Stimulated activated CD8-positive, alpha-beta memory T cell treated with anti-CD3 and anti-CD28 coated beads, Interleukin-4, amount 100 ng/mL, for 48 hours (primary cell): Measurements from ENCODE around the gene SFTPB.
A peak's percentile ranks its signal among the peaks of the same experiment; 100 is the strongest.

ENCODE experiments used
- DNase-seq: peaks from one replicate; pipeline ENCODE4 v3.0.0-alpha.2; 2020

Gene SFTPB

DNA sequence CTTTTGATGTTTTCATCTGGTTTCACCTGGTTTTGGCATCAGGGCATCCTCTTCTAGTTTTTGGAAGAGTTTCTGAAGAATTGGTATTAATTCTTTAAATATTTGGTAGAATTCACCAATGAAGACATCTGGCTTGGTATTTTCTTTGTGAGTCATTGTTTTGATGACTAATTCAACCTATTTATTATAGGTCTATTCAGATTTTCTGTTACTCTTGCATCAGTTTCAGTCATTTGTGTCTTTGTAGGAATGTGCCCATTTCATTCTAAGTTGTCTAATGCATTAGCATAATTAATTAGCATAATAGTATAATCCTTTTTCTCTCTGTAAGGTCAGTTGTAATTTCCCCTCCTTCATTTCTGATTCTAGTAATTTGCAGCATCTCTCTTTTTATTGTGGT lies 34.2 kb upstream of the SFTPB start:
- DNase-seq: no peak

DNA sequence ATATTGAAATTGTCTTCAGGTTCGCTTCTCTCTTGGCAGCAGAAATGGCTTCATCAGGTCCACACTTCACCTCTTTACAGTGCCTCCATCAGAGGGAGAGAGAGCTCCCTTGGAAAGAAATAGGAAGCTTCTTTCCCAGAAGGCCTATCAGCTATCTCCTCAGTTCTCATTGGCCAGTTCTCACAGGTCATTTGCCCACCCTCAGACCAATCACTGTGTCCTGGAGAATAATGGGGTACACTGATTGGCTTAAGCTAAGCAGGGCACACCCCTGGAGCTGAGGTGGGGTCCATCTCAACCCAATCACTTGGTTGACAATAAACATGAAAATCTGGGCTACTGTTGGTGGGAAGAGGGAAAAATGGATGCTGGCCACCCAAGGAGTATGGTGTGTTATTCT lies 31.3 kb upstream of the SFTPB start:
- DNase-seq: no peak

DNA sequence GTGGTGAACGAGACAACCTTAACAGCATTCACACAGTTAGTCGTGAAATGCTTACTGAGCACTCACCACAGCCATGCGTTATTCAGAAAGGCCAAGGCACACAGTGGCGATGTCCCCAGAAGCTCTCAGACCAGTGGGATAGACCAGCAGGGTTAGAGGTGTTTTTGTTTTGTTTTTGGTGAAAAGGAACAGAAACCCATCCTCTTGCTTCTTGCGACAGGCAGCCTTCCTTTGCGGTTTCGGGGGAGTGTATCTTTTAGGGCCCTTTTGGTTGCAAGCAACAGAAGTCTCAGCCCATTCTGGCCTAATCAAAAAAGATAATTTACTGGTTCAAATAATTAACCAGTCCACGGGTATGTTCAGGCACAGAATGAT lies 30.9 kb upstream of the SFTPB start:
- no peak for DNase-seq

DNA sequence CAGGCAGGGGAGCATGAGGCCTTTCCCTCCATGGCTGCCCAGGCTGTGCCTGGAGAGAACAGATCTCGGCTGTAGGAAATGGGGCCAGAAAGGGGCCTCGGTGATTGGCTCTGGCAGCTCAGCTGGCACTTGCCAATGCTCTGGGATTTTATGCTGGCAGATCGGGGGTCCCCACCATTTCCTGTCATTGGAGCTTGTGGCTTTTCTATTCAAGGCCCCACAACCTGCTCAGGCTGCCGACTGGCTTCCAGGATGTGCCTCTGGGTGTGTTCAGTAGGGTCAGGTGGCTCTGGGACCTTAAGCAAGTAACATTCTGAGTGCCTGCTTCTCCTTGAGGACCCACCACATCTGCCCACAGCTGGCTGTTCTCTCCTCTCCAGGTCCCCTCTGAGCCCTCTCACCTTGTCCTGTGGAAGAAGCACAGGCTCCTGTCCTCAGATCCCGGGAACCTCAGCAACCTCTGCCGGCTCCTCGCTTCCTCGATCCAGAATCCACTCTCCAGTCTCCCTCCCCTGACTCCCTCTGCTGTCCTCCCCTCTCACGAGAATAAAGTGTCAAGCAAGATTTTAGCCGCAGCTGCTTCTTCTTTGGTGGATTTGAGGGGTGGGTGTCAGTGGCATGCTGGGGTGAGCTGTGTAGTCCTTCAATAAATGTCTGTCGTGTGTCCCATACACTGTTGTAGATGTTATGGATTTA lies 30.3 kb upstream of the SFTPB start:
- peak; percentile 23 for DNase-seq

DNA sequence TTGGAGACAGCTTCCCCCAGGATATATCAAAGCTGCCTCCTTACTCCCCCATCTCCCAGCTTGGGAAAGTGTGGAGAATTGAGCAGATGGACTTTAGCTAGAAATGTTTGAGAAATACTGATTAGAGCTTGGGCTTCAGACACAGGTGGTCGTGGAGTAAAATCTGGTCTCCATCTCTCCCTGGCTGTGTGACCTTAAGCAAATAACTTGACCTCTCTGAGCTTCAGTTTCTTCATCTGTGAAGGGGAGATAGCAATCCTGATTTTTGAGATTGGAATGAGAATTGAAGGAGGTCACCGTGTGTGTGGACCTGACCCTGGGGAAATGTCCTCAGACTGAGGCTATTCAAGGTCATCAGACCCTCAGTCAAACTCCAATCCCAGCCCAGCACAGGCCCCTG lies 29.7 kb upstream of the SFTPB start:
- no peak for DNase-seq

DNA sequence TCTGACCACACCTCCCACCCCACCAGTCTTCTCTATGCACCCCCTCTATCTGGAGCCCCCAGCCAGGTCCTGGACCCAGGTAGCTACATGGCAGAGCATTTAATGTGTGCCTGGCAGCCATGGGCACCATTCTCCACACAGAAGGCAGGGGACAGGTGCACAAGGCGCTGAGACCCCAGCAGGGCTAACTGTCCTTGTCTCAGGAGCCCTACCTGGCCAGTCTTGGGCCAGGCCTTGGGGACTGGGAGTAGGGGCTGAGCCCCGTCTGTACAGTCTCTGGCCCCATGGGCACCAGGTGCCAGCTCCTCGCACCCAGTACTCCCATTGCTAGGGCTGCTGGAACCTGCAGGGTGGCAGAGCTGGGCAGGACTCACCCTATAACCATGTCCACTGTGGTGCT lies 29.1 kb upstream of the SFTPB start:
- DNase-seq: peak; percentile 10

DNA sequence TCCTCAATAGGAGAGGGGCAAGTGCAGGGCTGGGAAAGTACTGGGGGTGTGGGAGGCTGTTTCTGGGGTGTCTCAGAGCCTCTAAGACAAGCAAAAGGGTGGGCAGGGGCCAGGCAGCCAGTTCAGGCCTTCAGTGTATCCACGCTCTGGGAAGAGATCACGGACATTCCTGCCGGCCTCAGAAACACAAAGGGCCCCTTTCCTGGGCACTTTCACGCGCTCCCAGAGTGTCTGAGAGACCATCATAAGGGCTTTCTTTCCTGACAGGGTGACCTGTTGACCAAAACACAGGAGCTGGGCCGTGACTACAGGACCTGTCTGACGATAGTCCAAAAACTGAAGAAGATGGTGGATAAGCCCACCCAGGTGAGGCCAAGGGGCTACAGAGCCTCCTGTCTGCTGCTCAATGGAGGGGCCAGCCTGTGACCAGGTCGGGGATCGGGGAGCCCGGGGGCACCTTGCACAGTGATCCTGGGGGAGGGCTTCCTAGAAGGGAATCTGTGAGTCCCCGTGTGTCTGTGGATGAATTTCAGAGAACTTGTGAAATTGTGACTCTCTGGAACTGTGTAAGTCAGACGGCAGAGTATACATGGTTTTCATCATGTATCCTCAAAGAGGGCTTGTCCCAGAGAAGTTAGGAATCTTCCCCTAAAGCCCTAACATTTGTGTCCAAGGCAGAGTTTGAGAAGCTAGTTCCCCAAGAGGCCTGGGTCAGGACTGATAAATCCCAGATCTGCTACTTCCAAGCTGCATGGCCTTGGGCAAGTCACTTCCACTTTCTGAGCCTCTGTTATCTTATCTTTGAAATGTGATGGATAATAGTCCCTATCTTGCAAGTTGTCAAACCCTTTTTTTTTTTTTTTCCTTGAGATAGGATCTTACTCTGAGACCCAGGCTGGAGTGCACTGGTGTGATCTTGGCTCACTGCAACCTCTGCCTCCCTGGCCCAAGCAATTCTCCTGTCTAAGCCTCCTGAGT lies 28.0 kb upstream of the SFTPB start:
- DNase-seq: peak; percentile 14

DNA sequence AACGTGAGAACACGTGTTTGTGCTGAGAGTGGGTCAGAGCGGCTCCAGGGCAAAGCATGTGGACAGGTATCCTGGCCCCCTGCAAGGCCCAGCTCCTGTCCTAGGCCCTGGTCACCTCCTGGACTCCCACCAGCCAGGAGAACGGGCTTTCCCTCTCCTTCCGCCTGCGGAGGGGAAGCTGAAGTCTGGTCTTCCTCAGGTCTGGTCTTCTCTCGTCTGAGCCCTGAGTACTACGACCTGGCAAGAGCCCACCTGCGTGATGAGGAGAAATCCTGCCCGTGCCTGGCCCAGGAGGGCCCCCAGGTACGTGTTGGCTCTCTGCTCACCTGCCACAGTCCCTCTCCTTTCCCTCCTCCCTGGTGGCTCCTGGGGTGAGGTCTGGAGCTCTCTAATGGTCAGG lies 27.1 kb upstream of the SFTPB start:
- peak; percentile 13 for DNase-seq

DNA sequence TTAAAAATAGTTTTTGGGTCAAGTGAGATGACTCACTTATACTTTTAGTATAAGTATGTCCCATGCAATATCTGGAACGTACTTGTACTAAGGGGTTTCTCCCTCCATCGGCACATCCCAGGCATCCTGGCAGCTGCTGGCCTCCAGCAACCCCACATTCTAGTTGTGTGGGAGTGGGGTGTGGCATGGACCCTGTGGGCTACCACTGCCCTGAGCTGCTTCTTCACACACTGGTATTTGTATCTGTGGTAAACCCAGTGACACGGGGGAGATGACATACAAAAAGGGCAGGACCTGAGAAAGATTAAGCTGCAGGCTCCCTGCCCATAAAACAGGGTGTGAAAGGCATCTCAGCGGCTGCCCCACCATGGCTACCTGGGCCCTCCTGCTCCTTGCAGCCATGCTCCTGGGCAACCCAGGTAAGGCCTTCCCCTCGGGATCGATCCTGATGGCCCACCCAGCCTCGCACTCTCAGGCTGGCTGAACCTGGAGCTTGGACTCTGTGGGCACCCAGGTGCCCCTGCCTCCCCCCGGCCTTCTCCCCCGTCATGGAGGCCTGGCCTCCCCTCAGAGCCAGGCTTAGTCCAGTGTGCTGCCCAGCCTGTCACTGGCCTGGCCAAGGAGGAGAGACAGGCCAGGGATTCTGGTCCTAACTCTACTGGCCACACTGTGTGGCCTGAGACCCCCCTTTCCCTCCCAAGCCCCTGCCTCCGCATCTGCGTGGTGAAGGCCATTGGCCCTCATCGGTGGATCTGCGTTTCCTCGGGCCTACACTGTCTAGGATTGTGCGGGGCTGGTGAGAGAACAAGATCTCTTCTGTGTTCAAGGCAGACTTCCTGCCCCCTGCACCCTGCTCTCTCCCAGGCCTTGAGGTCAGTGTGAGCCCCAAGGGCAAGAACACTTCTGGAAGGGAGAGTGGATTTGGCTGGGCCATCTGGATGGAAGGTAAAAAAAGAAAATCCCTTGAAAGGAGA lies 26.3 kb upstream of the SFTPB start, which contains the start of gene GNLY:
Gene GNLY, plus strand, starts transcription at position 307 of the 974 bp plus-strand sequence. Its CDS starts 61 bp downstream, at position 368.
- DNase-seq: peak; percentile 20

DNA sequence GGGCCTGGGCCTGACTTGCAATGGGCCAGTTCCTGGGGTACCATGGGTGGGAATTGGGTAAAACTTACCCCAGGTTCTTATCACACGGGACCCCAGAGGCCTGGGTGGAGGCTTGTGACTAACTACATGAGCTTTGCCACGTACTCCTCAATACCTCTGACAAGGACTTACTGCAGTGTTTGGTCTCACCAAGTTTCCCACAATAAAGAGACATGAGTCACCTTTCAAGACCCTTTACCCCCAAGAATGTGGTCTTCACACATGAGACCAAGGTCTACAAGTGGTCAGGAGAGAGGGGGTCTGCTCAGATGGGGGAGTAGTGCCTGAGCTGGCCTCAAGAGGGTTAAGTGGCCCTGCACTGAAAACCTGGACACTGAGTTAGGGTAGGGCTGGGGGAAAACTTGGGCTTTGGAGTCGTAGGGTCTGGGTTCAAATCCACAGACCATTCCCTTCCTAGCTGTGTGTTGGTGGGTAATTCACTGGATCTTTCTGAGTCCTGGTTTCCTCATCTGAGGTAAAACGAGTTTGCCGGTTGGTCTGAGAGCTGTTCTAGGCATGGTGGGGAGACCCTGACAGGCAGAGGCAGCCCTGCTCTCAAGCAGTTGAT lies 24.1 kb upstream of the SFTPB start:
- no peak for DNase-seq

DNA sequence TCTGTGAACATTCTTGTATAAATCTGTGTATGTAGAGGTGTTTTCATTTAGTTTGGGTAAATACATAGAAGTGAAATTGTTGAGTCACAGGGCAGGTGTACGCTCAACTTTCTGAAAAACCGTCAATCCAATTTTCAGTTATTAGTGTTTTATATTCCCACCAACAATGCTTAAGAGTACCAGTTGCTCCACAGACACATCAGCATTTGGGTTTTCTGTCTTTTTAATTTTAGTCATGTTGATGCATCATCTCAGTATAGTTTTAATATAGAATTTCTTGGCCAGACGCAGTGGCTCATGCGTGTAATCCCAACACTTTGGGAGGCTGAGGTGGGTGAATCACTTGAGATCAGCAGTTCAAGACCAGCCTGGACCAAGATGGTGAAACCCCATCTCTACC lies 22.9 kb upstream of the SFTPB start:
- DNase-seq: no peak

DNA sequence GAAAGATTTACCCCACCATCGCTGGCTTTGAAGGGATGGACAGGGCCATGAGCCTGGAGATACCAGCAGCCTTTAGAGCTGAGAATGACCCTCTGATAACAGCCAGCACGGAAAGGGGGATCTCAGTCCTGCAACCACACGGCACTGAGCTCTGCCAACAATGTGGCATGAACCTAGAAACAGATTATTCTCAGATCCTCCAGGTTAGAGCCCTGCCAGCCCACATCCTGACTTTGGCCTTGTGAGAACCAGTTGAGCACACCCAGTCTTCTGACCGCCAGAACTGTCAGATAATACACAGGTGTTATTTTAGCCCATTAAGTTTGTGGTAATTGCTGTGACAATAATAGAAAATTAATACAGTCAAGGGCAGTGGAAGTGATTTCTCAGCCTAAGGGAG lies 16.8 kb upstream of the SFTPB start:
- DNase-seq: peak; percentile 20

DNA sequence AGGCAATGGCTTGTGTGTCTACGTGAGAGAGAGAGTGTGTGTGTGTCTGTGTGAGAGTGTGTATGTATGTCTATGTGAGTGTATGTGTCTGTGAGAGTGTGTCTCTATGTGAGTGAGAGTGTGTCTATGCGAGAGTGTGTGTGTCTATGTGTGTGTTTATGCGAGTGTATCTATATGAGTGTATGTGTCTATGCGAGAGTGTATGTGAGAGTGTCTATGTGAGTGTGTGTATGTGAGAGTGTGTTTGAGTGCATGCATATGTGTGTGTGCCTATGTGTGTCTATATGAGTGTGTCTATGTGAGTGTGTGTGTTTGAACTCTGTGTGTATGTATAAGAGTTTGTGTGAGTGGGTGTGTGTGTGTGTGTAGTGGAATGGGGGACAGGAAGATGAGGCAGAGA lies 16.4 kb upstream of the SFTPB start:
- DNase-seq: no peak

DNA sequence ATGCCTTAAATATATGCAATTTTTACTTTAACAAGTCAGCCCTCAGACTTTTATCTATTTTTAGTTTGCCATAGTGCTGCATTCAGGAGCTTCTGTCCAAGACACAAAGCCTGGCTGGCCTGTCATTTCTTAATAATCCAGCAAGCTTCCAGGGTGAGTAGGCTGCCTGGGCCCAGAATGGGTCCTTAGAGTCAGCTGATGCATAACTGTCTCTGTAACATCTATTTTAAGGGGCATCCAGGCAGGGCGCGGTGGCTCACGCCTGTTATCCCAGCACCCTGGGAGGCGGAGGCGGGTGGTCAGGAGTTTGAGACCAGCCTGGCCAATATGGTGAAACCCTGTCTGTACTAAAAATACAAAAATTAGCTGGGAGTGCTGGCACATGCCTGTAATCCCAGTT lies 14.4 kb upstream of the SFTPB start:
- peak; percentile 18 for DNase-seq

DNA sequence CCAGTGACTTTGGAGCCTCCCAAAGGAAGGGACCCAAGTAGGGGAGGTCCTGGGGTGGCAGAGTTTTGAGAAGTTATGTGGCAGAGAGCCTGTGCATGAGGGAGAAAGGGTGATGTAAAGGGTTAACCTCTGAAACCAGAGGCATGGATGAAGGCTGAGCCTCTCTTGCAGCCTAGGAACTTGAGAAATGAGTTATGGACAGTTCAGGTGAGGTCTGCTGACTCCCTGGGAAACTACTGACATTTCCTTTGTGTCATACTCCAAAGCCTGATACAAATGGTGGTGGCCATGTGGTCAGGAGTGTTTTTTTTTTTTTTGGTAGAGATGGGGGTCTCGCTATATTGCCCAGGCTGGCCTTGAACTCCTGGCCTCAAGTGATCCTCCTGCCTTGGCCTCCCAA lies 13.8 kb upstream of the SFTPB start:
- peak; percentile 17 for DNase-seq

DNA sequence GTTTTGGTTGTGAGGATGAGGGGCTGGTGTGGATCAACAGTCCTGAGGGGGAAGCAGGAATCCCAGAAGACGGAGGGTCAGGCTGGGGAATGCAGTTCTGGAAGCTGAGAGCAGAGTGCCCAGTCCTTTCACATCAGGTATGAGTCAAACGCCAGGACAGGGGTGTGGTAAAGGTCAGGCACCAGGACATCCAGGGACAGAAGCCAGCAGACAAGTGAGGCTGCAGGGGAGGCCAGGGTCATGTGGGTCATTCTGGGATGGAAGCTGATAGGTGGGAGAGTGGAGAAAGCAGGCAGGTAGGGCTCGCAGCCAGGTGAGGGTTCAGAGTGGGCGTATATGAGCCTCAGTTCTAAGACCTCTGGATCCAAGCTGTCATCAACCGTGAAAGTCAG lies 13.4 kb upstream of the SFTPB start:
- DNase-seq: no peak

DNA sequence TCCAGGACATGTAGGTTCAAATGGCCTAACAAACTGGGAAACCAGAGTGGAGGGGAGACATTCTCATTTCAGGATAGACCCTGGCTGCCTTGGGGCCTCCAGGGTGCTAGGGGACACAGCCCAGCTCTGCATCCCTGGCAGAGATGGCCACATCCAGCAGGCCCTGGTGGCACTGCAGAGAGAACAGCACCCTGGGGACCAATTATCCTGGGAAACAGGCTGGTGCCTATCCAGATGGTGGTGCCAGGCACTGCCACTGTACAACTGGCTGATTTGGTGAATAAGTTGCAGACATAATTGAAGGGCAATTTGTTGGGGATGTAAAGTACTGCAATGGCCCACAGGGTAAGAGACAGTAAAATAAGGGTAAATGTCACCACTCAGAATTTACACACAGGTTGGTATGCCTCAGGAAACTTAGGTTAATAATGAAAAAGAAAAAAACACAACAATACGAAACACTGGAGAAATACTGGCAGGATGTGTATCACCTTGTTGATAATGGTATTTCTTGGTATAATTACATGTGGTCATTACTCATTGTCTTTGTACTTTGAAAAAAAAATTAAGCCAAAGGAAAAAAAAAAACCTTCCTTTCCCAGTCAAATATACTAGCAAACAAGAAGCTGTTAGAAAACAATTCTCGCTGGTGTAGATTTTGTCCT lies 12.8 kb upstream of the SFTPB start:
- no peak for DNase-seq

DNA sequence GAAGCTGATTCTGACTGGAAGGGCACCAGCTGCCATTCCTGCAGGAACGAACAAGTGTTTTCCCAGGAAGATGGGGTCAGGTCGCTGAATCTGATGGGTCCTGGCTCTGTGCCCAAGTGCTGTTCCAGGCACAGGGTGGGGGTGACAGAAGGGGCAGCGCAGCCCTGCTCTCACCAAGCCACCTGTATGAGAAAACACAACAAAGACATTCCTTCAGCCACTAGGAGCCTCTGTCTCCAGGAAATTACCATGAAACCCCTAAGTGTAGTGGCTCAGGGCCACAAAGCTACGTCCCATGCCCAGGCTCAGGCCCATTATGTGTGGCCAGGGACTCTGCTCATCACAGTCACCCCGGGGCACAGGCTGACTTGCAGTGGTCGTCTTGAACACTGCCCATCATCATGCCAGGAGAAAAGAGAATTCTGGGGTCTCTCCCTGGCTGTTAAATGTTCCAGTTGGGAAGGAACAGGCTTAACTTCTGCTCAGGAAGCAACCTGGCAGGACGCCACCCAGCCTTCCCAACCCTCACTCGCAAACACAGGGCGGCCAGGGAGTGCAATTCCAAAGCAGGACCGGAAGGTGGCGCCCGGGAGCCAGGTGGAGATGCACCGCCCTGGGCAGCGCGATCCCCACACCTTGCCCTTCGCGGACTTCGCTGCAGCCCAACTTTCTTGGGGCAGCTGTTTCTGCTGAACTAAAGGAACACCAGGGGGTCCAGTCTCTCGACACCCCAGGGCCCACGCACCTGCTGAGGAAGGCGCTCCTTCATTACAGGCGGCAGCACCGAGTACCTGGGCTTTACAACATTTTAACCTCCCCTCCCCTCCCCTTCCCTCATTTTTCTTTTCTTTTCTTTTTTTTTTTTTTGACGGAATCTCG lies 11.0 kb upstream of the SFTPB start:
- DNase-seq: peak; percentile 90

DNA sequence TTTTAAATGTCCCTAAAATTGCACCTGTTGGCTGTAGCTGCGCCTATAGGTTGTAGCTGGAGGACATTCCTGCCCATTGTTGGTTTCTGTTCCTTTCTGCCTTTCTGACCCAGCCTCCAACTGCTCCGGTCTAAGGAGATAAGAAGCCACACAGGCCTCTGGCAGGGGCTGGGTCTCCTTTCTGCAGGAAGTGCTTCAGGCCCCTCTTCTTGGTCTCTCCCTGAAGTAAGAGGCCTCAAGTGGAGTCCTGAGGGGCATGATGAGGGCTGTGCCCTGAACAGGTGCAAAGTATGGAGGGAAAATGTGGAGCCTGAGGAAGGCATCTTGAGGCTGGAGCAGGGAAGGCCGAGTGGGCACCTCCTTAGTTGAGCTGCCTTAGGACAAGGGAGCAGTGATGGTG lies 10.4 kb upstream of the SFTPB start:
- peak; percentile 21 for DNase-seq

DNA sequence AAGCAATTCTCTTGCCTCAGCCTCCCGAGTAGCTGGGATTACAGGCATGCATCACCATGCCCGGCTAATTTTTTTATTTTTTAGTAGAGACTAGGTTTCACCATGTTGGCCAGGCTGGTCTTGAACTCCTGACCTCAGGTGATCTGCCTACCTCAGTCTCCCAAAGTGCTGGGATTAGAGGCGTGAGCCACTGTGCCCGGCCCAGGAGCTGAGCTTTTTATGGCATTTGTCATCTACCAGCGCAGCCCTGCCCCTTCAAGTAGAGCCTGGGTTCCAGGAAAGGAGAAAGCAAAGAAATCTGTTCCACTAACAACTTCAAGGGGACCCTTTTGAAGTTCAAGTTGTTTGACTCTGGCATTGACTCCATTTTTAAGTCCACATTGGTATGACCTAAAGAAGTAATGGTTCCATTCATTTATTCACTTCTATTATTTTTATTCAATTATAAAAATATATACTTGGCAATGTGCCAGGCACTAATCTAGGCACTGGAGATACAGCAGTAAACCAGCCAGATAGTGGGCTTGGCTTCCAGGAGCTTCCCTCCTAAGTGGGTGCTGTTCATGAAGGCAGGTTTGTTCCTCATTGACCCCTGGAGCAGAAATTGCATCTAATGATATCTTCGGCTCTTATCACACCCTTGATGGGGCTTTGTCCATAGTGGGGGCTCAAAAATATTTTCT lies 8.0 kb upstream of the SFTPB start:
- DNase-seq: no peak
